GM12878 (cell line): ENCODE results near the gene SLC2A9. TPM values are rescaled to one million over a fixed set of nuclear protein-coding genes. Genes with fewer than 3 reads are reported as not detected.
A peak's percentile ranks its signal among the peaks of the same experiment; 100 is the strongest.

Source experiments
- BRCA1 ChIP-seq: IDR thresholded peaks from 2 replicates; pipeline ENCODE4 v1.6.1; 2011; ENCODE audit warnings: low read depth, low read length, improper control_type of control experiment
- CREB1 ChIP-seq: IDR thresholded peaks from 2 replicates; pipeline ENCODE4 v1.6.1; 2012; ENCODE audit warnings: low read depth, mild to moderate bottlenecking, inconsistent platforms
- CREM ChIP-seq: IDR thresholded peaks from 2 replicates; pipeline ENCODE4 v1.6.1; 2014; ENCODE audit warnings: antibody characterized with exemption, low read depth
- DPF2 ChIP-seq: fragments of 450-650 bp; IDR thresholded peaks from 2 replicates; pipeline ENCODE4 v1.6.1; 2017; ENCODE audit warnings: mild to moderate bottlenecking
- EP300 ChIP-seq, 2 experiments: fragments of 150-350 bp in 1 of 2; IDR thresholded peaks; 2 replicates each; pipeline ENCODE4 v1.6.1; 2011 to 2012; ENCODE audit warnings: low read depth in 2 of 2, low read length in 2 of 2, borderline replicate concordance in 1 of 2, improper control_type of control experiment in 1 of 2, inconsistent platforms in 1 of 2; ENCODE audit not compliant: control insufficient read depth in 1 of 2
- JUNB ChIP-seq: IDR thresholded peaks from 2 replicates; pipeline ENCODE4 v1.6.1; 2016; ENCODE audit warnings: antibody characterized with exemption, mild to moderate bottlenecking
- MEF2A ChIP-seq: IDR thresholded peaks from 2 replicates; pipeline ENCODE4 v1.6.1; 2011; ENCODE audit warnings: low read depth, mild to moderate bottlenecking, low read length, moderate library complexity; ENCODE audit not compliant: insufficient read depth
- MYB ChIP-seq: fragments of 150-350 bp; IDR thresholded peaks from 2 replicates; pipeline ENCODE4 v1.6.1; 2014; ENCODE audit warnings: mild to moderate bottlenecking, low read depth, low read length, borderline replicate concordance
- NFIC ChIP-seq: IDR thresholded peaks from 2 replicates; pipeline ENCODE4 v1.6.1; 2012; ENCODE audit warnings: low read depth, mild to moderate bottlenecking, inconsistent platforms, low read length, moderate library complexity
- POLR2A ChIP-seq: IDR thresholded peaks from 2 replicates; pipeline ENCODE4 v1.6.1; 2011; ENCODE audit warnings: low read depth, mild to moderate bottlenecking, low read length
- RELA ChIP-seq: fragments of 450-650 bp; IDR thresholded peaks from 2 replicates; pipeline ENCODE4 v1.8.0; 2014; ENCODE audit warnings: borderline replicate concordance; ENCODE audit not compliant: partially characterized antibody
- SIN3A ChIP-seq: IDR thresholded peaks from 2 replicates; pipeline ENCODE4 v1.6.1; 2012; ENCODE audit warnings: low read depth, low read length, improper control_type of control experiment
- SIX5 ChIP-seq: IDR thresholded peaks from 2 replicates; pipeline ENCODE4 v1.6.1; 2011; ENCODE audit warnings: mild to moderate bottlenecking, low read depth, low read length, moderate library complexity; ENCODE audit not compliant: severe bottlenecking
- SMAD5 ChIP-seq: IDR thresholded peaks from 2 replicates; pipeline ENCODE4 v1.6.1; 2016; ENCODE audit warnings: antibody characterized with exemption, low read depth
- SP1 ChIP-seq: IDR thresholded peaks from one replicate; pipeline ENCODE4 v1.6.1; 2011; ENCODE audit warnings: low read depth, low read length
- SPI1 ChIP-seq: IDR thresholded peaks from 2 replicates; pipeline ENCODE4 v1.6.1; 2011; ENCODE audit warnings: low read depth, mild to moderate bottlenecking, low read length, moderate library complexity, borderline replicate concordance; ENCODE audit not compliant: insufficient read depth
- TAF1 ChIP-seq: IDR thresholded peaks from 2 replicates; pipeline ENCODE4 v1.6.1; 2011; ENCODE audit warnings: mild to moderate bottlenecking, low read depth, low read length, borderline replicate concordance
- TARDBP ChIP-seq: IDR thresholded peaks from 2 replicates; pipeline ENCODE4 v1.6.1; 2016; ENCODE audit warnings: borderline replicate concordance
- WRNIP1 ChIP-seq: IDR thresholded peaks from 2 replicates; pipeline ENCODE4 v1.6.1; 2011; ENCODE audit warnings: low read depth, low read length, improper control_type of control experiment, borderline replicate concordance
- polyA plus RNA-seq, 11 experiments: library from polyadenylated mRNA; depleted of rRNA in 4 of 11; unstranded in 6 of 11; stranded (reverse) in 5 of 11; fragments of >200 nt; fragmentation: Nextera tagmentation in 4 of 11; fragmentation: Illumina TruSeq in 1 of 11; extraction: Ambion mirVana in 4 of 11; extraction: Trizol in 1 of 11; gene quantifications; 1 replicate in 1 of 11; 2 replicates in 10 of 11; pipeline versions ENCODE4 v1.2.1 to v1.2.3, GENCODE V29; 2011 to 2016; ENCODE audit warnings: inconsistent platforms in 2 of 11, missing spikeins in 2 of 11, low read depth in 1 of 11
- total RNA-seq, 4 experiments: library from RNA; depleted of rRNA in 3 of 4; stranded (reverse); fragments of >200 nt in 3 of 4; fragmentation: Illumina TruSeq in 1 of 4; extraction: Trizol in 1 of 4; gene quantifications; 2 replicates each; pipeline versions ENCODE4 v1.2.1 to v1.2.3, GENCODE V29; 2013 to 2021
- TF ChIP-seq, protein P1 (sequence below): IDR thresholded peaks from 2 replicates; pipeline ENCODE4 v1.6.1; 2011; ENCODE audit warnings: mild to moderate bottlenecking, low read depth, low read length, moderate library complexity; ENCODE audit not compliant: insufficient replicate concordance
- TF ChIP-seq, protein P2 (sequence below): fragments of 450-650 bp; IDR thresholded peaks from 2 replicates; pipeline ENCODE4 v1.6.1; 2016; ENCODE audit warnings: mild to moderate bottlenecking, moderate library complexity, borderline replicate concordance
- TF ChIP-seq, protein P3 (sequence below): fragments of 450-650 bp; formaldehyde crosslinking; IDR thresholded peaks from 2 replicates; pipeline ENCODE4 v1.5.0; 2022; ENCODE audit warnings: mild to moderate bottlenecking, missing genetic modification characterization
- TF ChIP-seq, protein P4 (sequence below): IDR thresholded peaks from 2 replicates; pipeline ENCODE4 v1.6.1; 2012; ENCODE audit warnings: low read length, inconsistent platforms

The SLC2A9 gene
- total and polyA plus RNA-seq, 10 of the 15 experiments (the other 5 are each of a cell fraction or from before 2014, with no cell fraction given) = 0.28 to 2.8 (median 1.2) TPM

DNA sequence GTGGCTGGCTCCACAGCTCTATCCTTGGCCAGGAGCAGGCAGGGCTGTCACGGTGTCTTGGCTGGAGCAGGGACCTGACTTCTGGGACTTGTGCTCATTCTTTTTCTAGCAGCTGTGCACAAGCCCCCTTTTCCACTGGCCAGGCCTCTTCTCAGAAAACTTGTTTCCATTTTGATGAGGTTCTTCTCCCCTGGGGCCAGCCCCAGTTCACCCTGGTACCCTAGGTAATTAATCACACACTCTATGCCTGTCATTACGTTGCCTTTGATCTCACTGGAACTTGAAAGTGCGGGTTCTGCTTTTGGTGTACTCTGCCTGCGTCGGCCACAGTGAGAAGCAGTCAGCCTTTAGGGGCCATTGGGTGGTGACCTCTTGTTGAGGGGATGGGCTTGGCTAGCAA is 213.2 kb downstream of the SLC2A9 start (continued):
- TF ChIP-seq MYB = no peak; the same call in 1 of the 2 replicates
- no peak for TF ChIP-seq POLR2A
- peak in 1 of 2 experiments; percentile 58; a peak in 2 of 4 replicates for TF ChIP-seq EP300 (IDR thresholded peaks at IDR 0.05; ENCODE audit: borderline replicate concordance in 1 of 2, control insufficient read depth in 1 of 2, low read depth in 2 of 2, low read length in 2 of 2)
- TF ChIP-seq CREM = peak; percentile 48
- no peak for TF ChIP-seq RELA
- TF ChIP-seq CREB1 = peak; percentile 19; the same call in 1 of the 2 replicates
- no peak for TF ChIP-seq BRCA1
- TF ChIP-seq SPI1 = peak; percentile 76; the same call in 1 of the 2 replicates
- TF ChIP-seq, protein P1, sequence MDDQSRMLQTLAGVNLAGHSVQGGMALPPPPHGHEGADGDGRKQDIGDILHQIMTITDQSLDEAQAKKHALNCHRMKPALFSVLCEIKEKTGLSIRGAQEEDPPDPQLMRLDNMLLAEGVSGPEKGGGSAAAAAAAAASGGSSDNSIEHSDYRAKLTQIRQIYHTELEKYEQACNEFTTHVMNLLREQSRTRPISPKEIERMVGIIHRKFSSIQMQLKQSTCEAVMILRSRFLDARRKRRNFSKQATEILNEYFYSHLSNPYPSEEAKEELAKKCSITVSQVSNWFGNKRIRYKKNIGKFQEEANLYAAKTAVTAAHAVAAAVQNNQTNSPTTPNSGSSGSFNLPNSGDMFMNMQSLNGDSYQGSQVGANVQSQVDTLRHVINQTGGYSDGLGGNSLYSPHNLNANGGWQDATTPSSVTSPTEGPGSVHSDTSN = peak; percentile 92
- TF ChIP-seq SP1 = no peak
- TF ChIP-seq, protein P2, sequence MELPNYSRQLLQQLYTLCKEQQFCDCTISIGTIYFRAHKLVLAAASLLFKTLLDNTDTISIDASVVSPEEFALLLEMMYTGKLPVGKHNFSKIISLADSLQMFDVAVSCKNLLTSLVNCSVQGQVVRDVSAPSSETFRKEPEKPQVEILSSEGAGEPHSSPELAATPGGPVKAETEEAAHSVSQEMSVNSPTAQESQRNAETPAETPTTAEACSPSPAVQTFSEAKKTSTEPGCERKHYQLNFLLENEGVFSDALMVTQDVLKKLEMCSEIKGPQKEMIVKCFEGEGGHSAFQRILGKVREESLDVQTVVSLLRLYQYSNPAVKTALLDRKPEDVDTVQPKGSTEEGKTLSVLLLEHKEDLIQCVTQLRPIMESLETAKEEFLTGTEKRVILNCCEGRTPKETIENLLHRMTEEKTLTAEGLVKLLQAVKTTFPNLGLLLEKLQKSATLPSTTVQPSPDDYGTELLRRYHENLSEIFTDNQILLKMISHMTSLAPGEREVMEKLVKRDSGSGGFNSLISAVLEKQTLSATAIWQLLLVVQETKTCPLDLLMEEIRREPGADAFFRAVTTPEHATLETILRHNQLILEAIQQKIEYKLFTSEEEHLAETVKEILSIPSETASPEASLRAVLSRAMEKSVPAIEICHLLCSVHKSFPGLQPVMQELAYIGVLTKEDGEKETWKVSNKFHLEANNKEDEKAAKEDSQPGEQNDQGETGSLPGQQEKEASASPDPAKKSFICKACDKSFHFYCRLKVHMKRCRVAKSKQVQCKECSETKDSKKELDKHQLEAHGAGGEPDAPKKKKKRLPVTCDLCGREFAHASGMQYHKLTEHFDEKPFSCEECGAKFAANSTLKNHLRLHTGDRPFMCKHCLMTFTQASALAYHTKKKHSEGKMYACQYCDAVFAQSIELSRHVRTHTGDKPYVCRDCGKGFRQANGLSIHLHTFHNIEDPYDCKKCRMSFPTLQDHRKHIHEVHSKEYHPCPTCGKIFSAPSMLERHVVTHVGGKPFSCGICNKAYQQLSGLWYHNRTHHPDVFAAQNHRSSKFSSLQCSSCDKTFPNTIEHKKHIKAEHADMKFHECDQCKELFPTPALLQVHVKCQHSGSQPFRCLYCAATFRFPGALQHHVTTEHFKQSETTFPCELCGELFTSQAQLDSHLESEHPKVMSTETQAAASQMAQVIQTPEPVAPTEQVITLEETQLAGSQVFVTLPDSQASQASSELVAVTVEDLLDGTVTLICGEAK = no peak
- peak; percentile 95 for TF ChIP-seq DPF2
- TF ChIP-seq MEF2A = no peak
- TF ChIP-seq, protein P3, sequence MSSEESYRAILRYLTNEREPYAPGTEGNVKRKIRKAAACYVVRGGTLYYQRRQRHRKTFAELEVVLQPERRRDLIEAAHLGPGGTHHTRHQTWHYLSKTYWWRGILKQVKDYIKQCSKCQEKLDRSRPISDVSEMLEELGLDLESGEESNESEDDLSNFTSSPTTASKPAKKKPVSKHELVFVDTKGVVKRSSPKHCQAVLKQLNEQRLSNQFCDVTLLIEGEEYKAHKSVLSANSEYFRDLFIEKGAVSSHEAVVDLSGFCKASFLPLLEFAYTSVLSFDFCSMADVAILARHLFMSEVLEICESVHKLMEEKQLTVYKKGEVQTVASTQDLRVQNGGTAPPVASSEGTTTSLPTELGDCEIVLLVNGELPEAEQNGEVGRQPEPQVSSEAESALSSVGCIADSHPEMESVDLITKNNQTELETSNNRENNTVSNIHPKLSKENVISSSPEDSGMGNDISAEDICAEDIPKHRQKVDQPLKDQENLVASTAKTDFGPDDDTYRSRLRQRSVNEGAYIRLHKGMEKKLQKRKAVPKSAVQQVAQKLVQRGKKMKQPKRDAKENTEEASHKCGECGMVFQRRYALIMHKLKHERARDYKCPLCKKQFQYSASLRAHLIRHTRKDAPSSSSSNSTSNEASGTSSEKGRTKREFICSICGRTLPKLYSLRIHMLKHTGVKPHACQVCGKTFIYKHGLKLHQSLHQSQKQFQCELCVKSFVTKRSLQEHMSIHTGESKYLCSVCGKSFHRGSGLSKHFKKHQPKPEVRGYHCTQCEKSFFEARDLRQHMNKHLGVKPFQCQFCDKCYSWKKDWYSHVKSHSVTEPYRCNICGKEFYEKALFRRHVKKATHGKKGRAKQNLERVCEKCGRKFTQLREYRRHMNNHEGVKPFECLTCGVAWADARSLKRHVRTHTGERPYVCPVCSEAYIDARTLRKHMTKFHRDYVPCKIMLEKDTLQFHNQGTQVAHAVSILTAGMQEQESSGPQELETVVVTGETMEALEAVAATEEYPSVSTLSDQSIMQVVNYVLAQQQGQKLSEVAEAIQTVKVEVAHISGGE = no peak
- TF ChIP-seq TAF1 = no peak
- TF ChIP-seq NFIC = no peak; the same call in 1 of the 2 replicates
- TF ChIP-seq SIN3A = no peak
- TF ChIP-seq, protein P4, sequence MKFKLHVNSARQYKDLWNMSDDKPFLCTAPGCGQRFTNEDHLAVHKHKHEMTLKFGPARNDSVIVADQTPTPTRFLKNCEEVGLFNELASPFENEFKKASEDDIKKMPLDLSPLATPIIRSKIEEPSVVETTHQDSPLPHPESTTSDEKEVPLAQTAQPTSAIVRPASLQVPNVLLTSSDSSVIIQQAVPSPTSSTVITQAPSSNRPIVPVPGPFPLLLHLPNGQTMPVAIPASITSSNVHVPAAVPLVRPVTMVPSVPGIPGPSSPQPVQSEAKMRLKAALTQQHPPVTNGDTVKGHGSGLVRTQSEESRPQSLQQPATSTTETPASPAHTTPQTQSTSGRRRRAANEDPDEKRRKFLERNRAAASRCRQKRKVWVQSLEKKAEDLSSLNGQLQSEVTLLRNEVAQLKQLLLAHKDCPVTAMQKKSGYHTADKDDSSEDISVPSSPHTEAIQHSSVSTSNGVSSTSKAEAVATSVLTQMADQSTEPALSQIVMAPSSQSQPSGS = no peak
- TF ChIP-seq SIX5 = no peak
- no peak for TF ChIP-seq JUNB
- no peak for TF ChIP-seq WRNIP1
- no peak for TF ChIP-seq TARDBP
- TF ChIP-seq SMAD5 = no peak
